Measurements from ENCODE around the gene EIF3CL.
"Not testable (repeated sequence)": the region's sequence is repeated elsewhere in the genome, so short reads cannot be mapped to it uniquely, and the experiment has no call there.

Gene EIF3CL

GRCh38 chr16:28403220-28404072 is at the start of gene EIF3CL:
Gene EIF3CL (minus strand): TSS chr16:28403841. CDS start chr16:28403618, 223 bp downstream.
- in situ Hi-C loops (cut with HindIII; ENCODE audit: low pct_unique_long_range_greater_than_20kb, low sequenced_read_pairs); DNase-seq (ENCODE audit: low read depth in 1 of 2, low spot score in 1 of 2): not testable (repeated sequence)

DNA sequence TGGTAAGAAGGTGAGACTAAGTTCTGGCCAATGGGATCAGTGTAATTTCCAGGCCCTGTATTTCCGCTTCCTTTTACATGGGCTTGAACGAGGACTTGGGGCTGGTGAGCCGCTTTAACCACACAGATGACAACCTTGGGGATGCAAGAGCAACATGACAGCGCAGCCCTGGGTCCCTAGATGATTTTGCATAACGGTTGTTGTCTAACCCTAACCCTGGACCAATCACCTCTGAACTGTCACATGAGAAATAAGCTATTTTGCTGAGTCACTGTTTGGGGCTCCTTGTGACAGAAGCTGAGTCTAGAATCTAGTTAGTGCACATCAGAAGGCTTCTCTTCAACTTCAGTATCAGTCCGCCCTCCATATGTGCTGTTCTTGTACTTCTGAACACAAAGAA is 43.4 kb upstream of the EIF3CL start:
- DNase-seq (ENCODE audit: low read depth in 1 of 2, low spot score in 1 of 2); in situ Hi-C loops (cut with HindIII; ENCODE audit: low pct_unique_long_range_greater_than_20kb, low sequenced_read_pairs): not testable (repeated sequence)

GRCh38 chr16:28446388-28446787 is 42.7 kb upstream of the EIF3CL start:
- DNase-seq (ENCODE audit: low read depth in 1 of 2, low spot score in 1 of 2); in situ Hi-C loops (cut with HindIII; ENCODE audit: low pct_unique_long_range_greater_than_20kb, low sequenced_read_pairs): not testable (repeated sequence)

DNA sequence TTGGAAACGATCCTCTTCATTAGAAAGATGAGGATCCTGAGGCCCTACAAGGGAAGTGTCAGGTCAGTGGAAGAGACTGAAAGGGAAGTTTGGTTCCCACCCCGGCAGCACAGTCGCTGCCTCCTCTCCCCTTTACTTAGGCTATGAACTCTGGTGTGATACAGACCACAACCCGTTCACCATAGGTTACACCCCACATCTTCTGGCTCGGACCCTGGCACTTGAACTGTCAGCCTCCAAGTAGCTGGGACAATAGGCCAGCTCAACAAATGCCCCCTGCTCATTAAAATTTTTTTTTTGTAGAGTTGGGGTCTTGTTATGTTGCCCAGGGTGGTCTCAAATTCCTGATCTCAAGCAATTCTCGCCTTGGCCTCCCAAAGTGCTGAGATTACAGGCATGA is 40.3 kb upstream of the EIF3CL start:
- in situ Hi-C loops (cut with HindIII; ENCODE audit: low pct_unique_long_range_greater_than_20kb, low sequenced_read_pairs) = not testable (repeated sequence)

DNA sequence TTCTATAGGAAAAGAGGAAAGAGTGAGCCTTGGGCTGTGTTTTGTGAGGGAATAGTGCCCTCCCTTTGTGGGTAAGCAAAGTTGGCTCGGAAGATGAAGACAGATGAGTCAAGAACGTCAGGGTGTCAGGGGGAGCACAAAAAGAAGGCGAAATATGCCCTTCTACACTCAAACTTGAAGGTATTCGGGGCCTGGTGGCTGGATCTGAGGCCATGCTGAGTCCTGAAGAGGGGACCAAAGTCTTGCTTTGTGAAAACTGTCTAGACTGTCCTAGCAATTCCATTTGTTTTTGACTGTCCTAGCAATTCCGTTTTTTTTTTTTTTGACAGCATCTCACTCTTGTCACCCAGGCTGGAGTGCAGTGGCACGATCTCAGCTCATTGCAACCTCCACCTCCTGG is 35.3 kb upstream of the EIF3CL start:
- DNase-seq (ENCODE audit: low read depth in 1 of 2, low spot score in 1 of 2); in situ Hi-C loops (cut with HindIII; ENCODE audit: low pct_unique_long_range_greater_than_20kb, low sequenced_read_pairs): not testable (repeated sequence)

More for the DNA sequence above, 40.3 kb upstream of the EIF3CL start:
- not testable (repeated sequence) for DNase-seq (ENCODE audit: low read depth in 1 of 2, low spot score in 1 of 2)

GRCh38 chr16:28435340-28435739 is 31.7 kb upstream of the EIF3CL start:
- in situ Hi-C loops (cut with HindIII; ENCODE audit: low pct_unique_long_range_greater_than_20kb, low sequenced_read_pairs) = not testable (repeated sequence)

GRCh38 chr16:28426060-28426680 is 22.5 kb upstream of the EIF3CL start:
- in situ Hi-C loops (cut with HindIII; ENCODE audit: low pct_unique_long_range_greater_than_20kb, low sequenced_read_pairs); DNase-seq (ENCODE audit: low read depth in 1 of 2, low spot score in 1 of 2): not testable (repeated sequence)

More at GRCh38 chr16:28435340-28435739, 31.7 kb upstream of the EIF3CL start:
- not testable (repeated sequence) for DNase-seq (ENCODE audit: low read depth in 1 of 2, low spot score in 1 of 2)

DNA sequence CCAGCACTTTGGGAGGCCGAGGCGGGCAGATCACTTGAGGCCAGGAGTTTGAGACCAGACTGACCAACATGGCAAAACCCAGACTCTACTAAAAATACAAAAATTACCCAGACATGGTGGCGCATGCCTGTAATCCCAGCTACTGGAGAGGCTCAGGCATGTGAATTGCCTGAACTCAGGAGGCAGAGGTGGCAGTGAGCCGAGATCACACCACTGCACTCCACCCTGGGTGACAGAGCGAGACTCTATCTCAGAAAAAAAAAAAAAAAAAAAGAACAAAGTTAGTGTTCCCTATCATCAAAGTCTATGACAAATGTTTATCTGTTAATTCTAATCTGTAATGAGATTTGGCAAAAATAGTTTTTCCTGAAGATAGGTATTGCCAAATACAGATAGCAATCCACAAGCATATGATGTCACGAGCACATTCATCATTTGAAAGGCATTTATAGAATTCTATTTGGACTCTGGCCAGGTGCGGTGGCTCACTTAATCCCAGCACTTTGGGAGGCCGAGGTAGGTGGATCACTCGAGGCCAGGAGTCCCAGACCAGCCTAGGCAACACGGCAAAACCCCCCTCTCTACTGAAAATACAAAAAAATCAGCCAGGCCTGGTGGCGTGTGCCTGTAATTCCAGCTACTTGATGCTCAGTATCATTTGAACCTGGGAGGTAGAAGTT is 17.6 kb upstream of the EIF3CL start:
- DNase-seq (ENCODE audit: low read depth in 1 of 2, low spot score in 1 of 2); in situ Hi-C loops (cut with HindIII; ENCODE audit: low pct_unique_long_range_greater_than_20kb, low sequenced_read_pairs): not testable (repeated sequence)

GRCh38 chr16:28417033-28417432 is 13.4 kb upstream of the EIF3CL start:
- in situ Hi-C loops (cut with HindIII; ENCODE audit: low pct_unique_long_range_greater_than_20kb, low sequenced_read_pairs); DNase-seq (ENCODE audit: low read depth in 1 of 2, low spot score in 1 of 2): not testable (repeated sequence)

- DNase-seq (ENCODE audit: low read depth in 1 of 2, low spot score in 1 of 2) = not testable (repeated sequence)
Observed at GRCh38 chr16:28414530-28414929, 10.9 kb upstream of the EIF3CL start.

DNA sequence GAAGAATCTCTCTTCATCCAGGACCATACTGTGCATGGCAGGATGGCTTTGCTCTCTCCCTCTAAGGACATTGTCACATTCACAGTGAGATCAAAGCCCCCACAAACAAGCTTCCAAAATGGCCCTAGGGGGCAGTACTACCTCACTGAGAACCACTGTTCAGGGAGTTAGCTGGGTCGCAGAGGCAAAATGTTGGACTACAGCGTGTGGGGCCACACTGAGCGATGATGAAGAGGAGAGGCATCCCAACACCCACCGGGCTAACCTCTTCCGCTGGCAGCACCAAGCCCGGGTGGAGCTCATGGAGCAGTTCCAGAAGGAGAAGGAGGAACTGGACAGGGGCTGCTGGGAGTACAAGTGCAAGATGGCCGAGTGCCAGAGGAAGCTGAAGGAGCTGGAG is 9.9 kb upstream of the EIF3CL start:
- DNase-seq (ENCODE audit: low read depth in 1 of 2, low spot score in 1 of 2); in situ Hi-C loops (cut with HindIII; ENCODE audit: low pct_unique_long_range_greater_than_20kb, low sequenced_read_pairs): not testable (repeated sequence)

More at GRCh38 chr16:28414530-28414929, 10.9 kb upstream of the EIF3CL start:
- in situ Hi-C loops (cut with HindIII; ENCODE audit: low pct_unique_long_range_greater_than_20kb, low sequenced_read_pairs) = not testable (repeated sequence)

GRCh38 chr16:28392054-28392453 is 11.6 kb downstream of the EIF3CL start:
- in situ Hi-C loops (cut with HindIII; ENCODE audit: low pct_unique_long_range_greater_than_20kb, low sequenced_read_pairs); DNase-seq (ENCODE audit: low read depth in 1 of 2, low spot score in 1 of 2): not testable (repeated sequence)

DNA sequence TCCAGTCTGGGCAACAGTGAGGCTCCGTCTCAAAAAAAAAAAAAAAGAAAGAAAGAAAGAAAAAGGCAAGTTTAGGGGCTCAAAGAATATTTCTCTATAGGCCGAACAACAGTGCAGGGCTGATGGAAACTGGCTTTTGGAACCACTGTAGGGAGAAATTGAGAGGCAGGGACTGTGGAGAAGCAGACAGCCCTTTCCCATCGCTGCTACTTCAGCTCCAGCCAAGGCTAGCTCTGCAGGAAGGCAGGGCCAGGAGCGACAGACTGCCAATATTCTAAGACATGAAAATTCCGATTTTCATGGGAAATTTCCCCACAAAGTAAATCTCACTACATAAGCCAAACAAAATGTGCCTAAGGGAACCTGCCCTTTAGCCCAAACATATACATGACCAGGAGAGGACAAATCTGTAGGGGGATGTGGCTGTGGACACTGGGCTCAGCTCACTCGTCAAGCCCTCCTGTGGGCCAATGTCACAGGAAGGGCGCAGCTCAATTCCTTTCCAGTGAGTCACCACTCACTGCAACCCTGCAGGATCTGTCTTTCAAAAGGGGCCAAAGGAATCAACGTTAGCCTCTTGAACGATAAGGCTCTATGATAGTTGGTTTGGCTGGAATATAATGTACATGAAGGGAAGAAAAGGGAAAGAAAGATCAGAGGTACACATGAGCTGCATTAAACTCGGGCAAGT is 21.3 kb downstream of the EIF3CL start:
- in situ Hi-C loops (cut with HindIII; ENCODE audit: low pct_unique_long_range_greater_than_20kb, low sequenced_read_pairs); DNase-seq (ENCODE audit: low read depth in 1 of 2, low spot score in 1 of 2): not testable (repeated sequence)

- DNase-seq (ENCODE audit: low read depth in 1 of 2, low spot score in 1 of 2); in situ Hi-C loops (cut with HindIII; ENCODE audit: low pct_unique_long_range_greater_than_20kb, low sequenced_read_pairs): not testable (repeated sequence)
Observed at GRCh38 chr16:28377822-28378221, 25.8 kb downstream of the EIF3CL start.

DNA sequence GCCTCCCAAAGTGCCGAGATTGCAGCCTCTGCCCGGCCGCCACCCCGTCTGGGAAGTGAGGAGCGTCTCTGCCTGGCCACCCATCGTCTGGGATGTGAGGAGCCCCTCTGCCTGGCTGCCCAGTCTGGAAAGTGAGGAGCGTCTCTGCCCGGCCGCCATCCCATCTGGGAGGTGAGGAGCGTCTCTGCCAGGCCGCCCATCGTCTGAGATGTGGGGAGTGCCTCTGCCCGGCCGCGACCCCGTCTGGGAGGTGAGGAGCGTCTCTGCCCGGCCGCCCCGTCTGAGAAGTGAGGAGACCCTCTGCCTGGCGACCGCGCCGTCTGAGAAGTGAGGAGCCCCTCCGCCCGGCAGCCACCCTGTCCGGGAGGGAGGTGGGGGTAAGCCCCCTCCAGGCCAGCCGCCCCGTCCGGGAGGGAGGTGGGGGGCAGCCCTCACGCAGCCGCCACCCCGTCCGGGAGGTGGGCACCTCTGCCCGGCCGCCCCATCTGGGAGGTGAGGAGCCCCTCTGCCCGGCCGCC is 26.5 kb downstream of the EIF3CL start:
- in situ Hi-C loops (cut with HindIII; ENCODE audit: low pct_unique_long_range_greater_than_20kb, low sequenced_read_pairs); DNase-seq (ENCODE audit: low read depth in 1 of 2, low spot score in 1 of 2): not testable (repeated sequence)

DNA sequence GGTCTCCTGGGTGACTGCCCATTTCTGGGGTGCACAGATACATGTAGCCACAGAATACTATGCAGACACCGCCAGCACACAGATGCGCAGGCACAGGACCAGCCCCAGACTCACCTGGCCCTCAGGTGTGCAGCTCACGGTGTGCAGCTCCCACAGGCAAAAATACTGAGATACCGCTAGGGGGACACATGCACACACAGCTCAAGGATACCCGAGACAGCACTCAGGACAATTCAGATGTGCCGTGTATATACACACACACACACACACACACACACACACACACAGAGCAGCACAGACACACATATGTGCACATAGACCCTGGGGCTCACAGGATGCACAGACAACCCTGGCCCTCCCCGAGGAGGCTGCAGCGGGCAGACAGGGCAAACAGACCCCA is 28.5 kb downstream of the EIF3CL start:
- DNase-seq (ENCODE audit: low read depth in 1 of 2, low spot score in 1 of 2); in situ Hi-C loops (cut with HindIII; ENCODE audit: low pct_unique_long_range_greater_than_20kb, low sequenced_read_pairs): not testable (repeated sequence)

GRCh38 chr16:28374281-28374680 is 29.4 kb downstream of the EIF3CL start:
- in situ Hi-C loops (cut with HindIII; ENCODE audit: low pct_unique_long_range_greater_than_20kb, low sequenced_read_pairs); DNase-seq (ENCODE audit: low read depth in 1 of 2, low spot score in 1 of 2): not testable (repeated sequence)

All from T47D (cell line).